K562 (cell line): ENCODE data around the gene WDR64. TPM values are rescaled to one million over a fixed set of nuclear protein-coding genes. Genes with fewer than 3 reads are reported as not detected.

ENCODE experiments used
- E2F4 ChIP-seq: sonication (generic); formaldehyde crosslinking; IDR thresholded peaks from 2 replicates; pipeline ENCODE4 v1.8.0; 2022; ENCODE audit warnings: mild to moderate bottlenecking, low read depth, missing genetic modification reagents
- FOSL1 ChIP-seq: fragments of 200-800 bp; sonication (Bioruptor generic); conservative IDR thresholded peaks from 2 replicates; pipeline ENCODE4 v1.6.1; 2016; ENCODE audit warnings: missing genetic modification characterization, missing compliant biosample characterization
- GABPB1 ChIP-seq: sonication (generic); formaldehyde crosslinking; IDR thresholded peaks from 2 replicates; pipeline ENCODE4 v1.8.0; 2022; ENCODE audit warnings: mild to moderate bottlenecking, missing genetic modification reagents
- HCFC1 ChIP-seq: IDR thresholded peaks from 2 replicates; pipeline ENCODE4 v1.6.1; 2012; ENCODE audit warnings: low read depth, low read length, improper control_type of control experiment
- HOMEZ ChIP-seq: fragments of 250-450 bp; sonication (Bioruptor Pico); IDR thresholded peaks from 2 replicates; pipeline ENCODE4 v1.4.0; 2020; ENCODE audit warnings: mild to moderate bottlenecking, moderate library complexity
- ID3 ChIP-seq, 2 experiments: fragments of 250-450 bp in 1 of 2; fragments of 450-650 bp in 1 of 2; sonication (Bioruptor Pico) in 1 of 2; IDR thresholded peaks; 2 replicates each; pipeline versions ENCODE4 v1.6.1 to v1.8.0; 2016 to 2021; ENCODE audit warnings: mild to moderate bottlenecking in 2 of 2, moderate library complexity in 2 of 2, missing compliant biosample characterization in 1 of 2, missing genetic modification characterization in 1 of 2
- LARP7 ChIP-seq: fragments of 450-650 bp; IDR thresholded peaks from 2 replicates; pipeline ENCODE4 v1.6.1; 2016
- MXD1 ChIP-seq: fragments of 250-450 bp; sonication (Bioruptor Pico); IDR thresholded peaks from 2 replicates; pipeline ENCODE4 v1.8.0; 2021; ENCODE audit warnings: borderline replicate concordance, mild to moderate bottlenecking, moderate library complexity; ENCODE audit not compliant: poor library complexity, severe bottlenecking
- SMARCE1 ChIP-seq: fragments of 450-650 bp; IDR thresholded peaks from 2 replicates; pipeline ENCODE4 v1.7.1; 2016; ENCODE audit warnings: mild to moderate bottlenecking
- ZNF143 ChIP-seq: sonication (generic); formaldehyde crosslinking; IDR thresholded peaks from 2 replicates; pipeline ENCODE4 v1.9.0; 2022; ENCODE audit warnings: mild to moderate bottlenecking, missing genetic modification reagents
- ZNF175 ChIP-seq: fragments of 200-800 bp; sonication (Bioruptor generic); IDR thresholded peaks from 2 replicates; pipeline ENCODE4 v1.6.1; 2016; ENCODE audit warnings: low read depth, mild to moderate bottlenecking, missing genetic modification characterization, missing compliant biosample characterization
- ZNF316 ChIP-seq: fragments of 450-650 bp; IDR thresholded peaks from 2 replicates; pipeline ENCODE4 v1.6.1; 2016
- ZNF318 ChIP-seq, 2 experiments: fragments of 450-650 bp; IDR thresholded peaks; 2 replicates each; pipeline ENCODE4 v1.6.1; 2016; ENCODE audit warnings: mild to moderate bottlenecking in 2 of 2, borderline replicate concordance in 1 of 2, low read depth in 1 of 2, moderate library complexity in 1 of 2
- ZNF41 ChIP-seq: fragments of 250-450 bp; sonication (Bioruptor Pico); conservative IDR thresholded peaks from 2 replicates; pipeline ENCODE4 v1.4.0; 2020; ENCODE audit warnings: mild to moderate bottlenecking
- ZNF561 ChIP-seq: fragments of 450-650 bp; formaldehyde crosslinking; conservative IDR thresholded peaks from 2 replicates; pipeline ENCODE4 v1.4.0; 2020; ENCODE audit warnings: mild to moderate bottlenecking, moderate library complexity
- ZNF668 ChIP-seq: fragments of 250-450 bp; sonication (Bioruptor Pico); IDR thresholded peaks from 2 replicates; pipeline ENCODE4 v1.8.0; 2022; ENCODE audit warnings: mild to moderate bottlenecking, inconsistent platforms
- polyA plus RNA-seq, 8 experiments: library from polyadenylated mRNA; depleted of rRNA in 4 of 8; stranded (reverse) in 5 of 8; unstranded in 3 of 8; fragments of >200 nt; fragmentation: Nextera tagmentation in 2 of 8; fragmentation: Illumina TruSeq in 1 of 8; extraction: Ambion mirVana in 2 of 8; extraction: Trizol in 1 of 8; gene quantifications; 2 replicates each; pipeline versions ENCODE4 v1.2.1 to v1.2.3, GENCODE V29; 2011 to 2014; ENCODE audit warnings: inconsistent platforms in 1 of 8, missing spikeins in 1 of 8
- total RNA-seq, 7 experiments: library from RNA; depleted of rRNA in 6 of 7; stranded (reverse); fragments of >200 nt in 6 of 7; fragmentation: Illumina TruSeq in 2 of 7; extraction: Trizol in 2 of 7; gene quantifications; 2 replicates each; pipeline versions ENCODE4 v1.2.1 to v1.2.3, GENCODE V29; 2011 to 2021; ENCODE audit warnings: low replicate concordance in 1 of 7

WDR64 gene
- total and polyA plus RNA-seq, 9 of the 15 experiments (the other 6 are each of a cell fraction or from before 2014, with no cell fraction given): 0.06 to 0.29 (median 0.19) TPM; not detected in 5

GRCh38 chr1:241847540-241847795 is 195.4 kb downstream of the WDR64 start (continued):
- TF ChIP-seq ZNF318 (IDR thresholded peaks at IDR 0.05; ENCODE audit: borderline replicate concordance in 1 of 2, low read depth in 1 of 2): 0 out of 4 replicates have a peak, but pooled peaks of 1 of the 2 experiments have one; percentile 8
- TF ChIP-seq HCFC1: no peak
- TF ChIP-seq FOSL1 (tag): 0 out of 2 replicates have a peak, but pooled peaks have one; percentile 43
- 0 out of 2 replicates have a peak, but pooled peaks have one; percentile 42 for TF ChIP-seq ZNF561 (CRISPR knock-in tag)
- no peak for TF ChIP-seq ZNF143 (CRISPR knock-in tag)
- no peak for TF ChIP-seq ZNF668 (CRISPR knock-in tag)
- TF ChIP-seq LARP7: no peak
- no peak; the same call in 1 of the 2 replicates for TF ChIP-seq ZNF175 (CRISPR knock-in tag)
- 0 out of 2 replicates have a peak, but pooled peaks have one; percentile 7 for TF ChIP-seq HOMEZ (CRISPR knock-in tag)
- no peak for TF ChIP-seq ZNF316
- no peak for TF ChIP-seq GABPB1
- no peak for TF ChIP-seq SMARCE1
- no peak for TF ChIP-seq E2F4 (CRISPR knock-in tag)
- TF ChIP-seq ZNF41 (CRISPR knock-in tag): 0 out of 2 replicates have a peak, but pooled peaks have one; percentile 6
- no peak for TF ChIP-seq ID3 (CRISPR knock-in tag; IDR thresholded peaks at IDR 0.05)
- no peak for TF ChIP-seq ID3 (tag; IDR thresholded peaks at IDR 0.05)
- TF ChIP-seq MXD1 (CRISPR knock-in tag): no peak
